Measurements from ENCODE around the gene PKHD1. TPM values are rescaled to one million over a fixed set of nuclear protein-coding genes. Genes with fewer than 3 reads are reported as not detected.
"Not testable (repeated sequence)": the region's sequence is repeated elsewhere in the genome, so short reads cannot be mapped to it uniquely, and the experiment has no call there.

Gene PKHD1
- total RNA-seq, 1 experiment from 2014 or later, result not detected

GRCh38 chr6:51954681-51955080 lies 132.7 kb downstream of the PKHD1 start:
- BruUV-seq (replicated peaks), result no TSS peak

DNA sequence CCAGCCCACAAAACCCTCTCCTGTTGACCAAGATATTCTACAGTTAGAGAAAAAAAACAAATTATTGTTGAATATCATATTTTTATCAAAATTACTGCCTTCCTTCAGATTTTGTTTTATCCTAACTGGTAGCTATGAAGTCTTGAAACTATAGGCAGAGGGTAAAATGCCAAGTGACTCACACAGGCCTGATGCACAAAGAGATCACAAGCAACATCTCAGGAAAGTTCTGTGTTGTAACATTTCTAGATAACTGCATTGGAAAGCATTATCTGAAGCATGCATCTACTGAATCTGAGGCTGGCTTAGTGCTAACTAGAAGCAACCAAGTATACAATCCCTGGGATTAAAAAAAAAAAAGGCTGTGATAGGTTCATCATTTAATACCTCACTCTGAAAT lies 134.2 kb downstream of the PKHD1 start:
- no peaks in the 10 kb centered on the region for H3K36me3 Mint-ChIP-seq (ENCODE audit: insufficient read depth, unreplicated experiment)

More at GRCh38 chr6:51954681-51955080, 132.7 kb downstream of the PKHD1 start:
- DNase-seq (ENCODE audit: unreplicated experiment), result no peak
- Mint-ChIP-seq H3K4me1 (ENCODE audit: insufficient read depth, unreplicated experiment) (no peaks in the 10 kb centered on the region), H3K27me3 (ENCODE audit: insufficient read depth, unreplicated experiment) (peaks cover 3% of the 10 kb centered on the region), H3K27ac (ENCODE audit: low read depth, unreplicated experiment) (no peak overlapping the region), H3K9me3 (ENCODE audit: unreplicated experiment) (no peaks in the 10 kb centered on the region), H3K4me3 (ENCODE audit: unreplicated experiment) (no peak overlapping the region), H3K36me3 (ENCODE audit: insufficient read depth, unreplicated experiment) (no peaks in the 10 kb centered on the region)
- intact Hi-C loops (cut with micrococcal nuclease), result no loop called here
- TF ChIP-seq CTCF (IDR thresholded peaks at IDR 0.05; ENCODE audit: unreplicated experiment), result no peak
- ChIA-PET POLR2A (no interaction called here), CTCF (interaction anchor here (0.6 to 1.8 kb wide), 4 partner anchors 9 to 939 kb away, joined by 3 to 12 read pairs (median 3); no protein-coding TSS in a partner anchor)

DNA sequence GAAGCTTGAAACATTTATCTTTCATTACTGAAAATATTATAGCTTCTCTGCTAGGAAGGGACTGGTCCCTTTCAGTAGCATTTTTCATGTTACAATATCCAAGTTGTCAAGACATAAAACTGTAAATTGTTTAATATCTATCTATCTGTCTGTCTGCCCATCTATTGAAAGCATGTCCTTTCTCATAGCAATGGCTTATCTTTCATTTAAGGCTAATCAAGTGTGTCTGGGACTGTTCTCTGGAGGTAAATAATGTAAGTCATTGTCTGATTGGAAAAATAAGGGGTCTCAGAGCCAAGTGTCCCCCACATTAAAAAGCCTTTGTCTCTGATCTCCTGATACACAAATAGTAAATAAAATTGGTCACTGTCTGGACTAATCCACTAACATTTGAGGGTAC lies 135.5 kb downstream of the PKHD1 start:
- ChIA-PET CTCF (interaction anchor here (0.7 to 0.9 kb wide), 2 partner anchors 28 to 389 kb away, joined by 3 to 4 read pairs; no protein-coding TSS in a partner anchor), POLR2A (interaction anchor here (0.8 to 0.9 kb wide), 2 partner anchors 87 to 90 kb away, joined by 3 read pairs; no protein-coding TSS in a partner anchor)
- intact Hi-C loops (cut with micrococcal nuclease), result no loop called here
- Mint-ChIP-seq H3K36me3 (ENCODE audit: insufficient read depth, unreplicated experiment) (no peaks in the 10 kb centered on the region), H3K27me3 (ENCODE audit: insufficient read depth, unreplicated experiment) (no peaks in the 10 kb centered on the region), H3K4me1 (ENCODE audit: insufficient read depth, unreplicated experiment) (no peaks in the 10 kb centered on the region), H3K27ac (ENCODE audit: low read depth, unreplicated experiment) (no peak overlapping the region), H3K4me3 (ENCODE audit: unreplicated experiment) (no peak overlapping the region), H3K9me3 (ENCODE audit: unreplicated experiment) (no peaks in the 10 kb centered on the region)
- no peak for TF ChIP-seq CTCF (IDR thresholded peaks at IDR 0.05; ENCODE audit: unreplicated experiment)
- BruUV-seq (replicated peaks), result no TSS peak
- DNase-seq (ENCODE audit: unreplicated experiment), result no peak

More for the DNA sequence above, 134.2 kb downstream of the PKHD1 start:
- CTCF ChIA-PET, result interaction anchor here (0.9 to 1.1 kb wide), 2 partner anchors 30 to 411 kb away, joined by 3 read pairs; no protein-coding TSS in a partner anchor
- no TSS peak for BruUV-seq (replicated peaks)
- POLR2A ChIA-PET, result interaction anchor here (0.6 kb wide), 1 partner anchor 909 kb away, joined by 3 read pairs; no protein-coding TSS in a partner anchor
- DNase-seq (ENCODE audit: unreplicated experiment), result no peak
- no peak overlapping the region for H3K4me3 Mint-ChIP-seq (ENCODE audit: unreplicated experiment)
- no peaks in the 10 kb centered on the region for H3K9me3 Mint-ChIP-seq (ENCODE audit: unreplicated experiment)
- intact Hi-C loops (cut with micrococcal nuclease), result no loop called here
- no peaks in the 10 kb centered on the region for H3K27me3 Mint-ChIP-seq (ENCODE audit: insufficient read depth, unreplicated experiment)
- no peaks in the 10 kb centered on the region for H3K4me1 Mint-ChIP-seq (ENCODE audit: insufficient read depth, unreplicated experiment)
- H3K27ac Mint-ChIP-seq (ENCODE audit: low read depth, unreplicated experiment), result no peak overlapping the region
- TF ChIP-seq CTCF (IDR thresholded peaks at IDR 0.05; ENCODE audit: unreplicated experiment), result no peak

GRCh38 chr6:51949526-51949925 lies 137.9 kb downstream of the PKHD1 start:
- Mint-ChIP-seq H3K27me3 (ENCODE audit: insufficient read depth, unreplicated experiment) (no peaks in the 10 kb centered on the region), H3K9me3 (ENCODE audit: unreplicated experiment) (no peaks in the 10 kb centered on the region), H3K4me3 (ENCODE audit: unreplicated experiment) (no peak overlapping the region), H3K27ac (ENCODE audit: low read depth, unreplicated experiment) (no peak overlapping the region), H3K4me1 (ENCODE audit: insufficient read depth, unreplicated experiment) (no peaks in the 10 kb centered on the region), H3K36me3 (ENCODE audit: insufficient read depth, unreplicated experiment) (no peaks in the 10 kb centered on the region)
- ChIA-PET POLR2A (no interaction called here), CTCF (interaction anchor here (0.8 to 1.6 kb wide), 4 partner anchors 10 to 15 kb away, joined by 3 to 5 read pairs (median 4); no protein-coding TSS in a partner anchor)
- no peak for TF ChIP-seq CTCF (IDR thresholded peaks at IDR 0.05; ENCODE audit: unreplicated experiment)
- DNase-seq (ENCODE audit: unreplicated experiment), result no peak
- no TSS peak for BruUV-seq (replicated peaks)
- intact Hi-C loops (cut with micrococcal nuclease), result no loop called here

- H3K27ac Mint-ChIP-seq (ENCODE audit: low read depth, unreplicated experiment); intact Hi-C loops (cut with micrococcal nuclease); DNase-seq (ENCODE audit: unreplicated experiment); H3K36me3 Mint-ChIP-seq (ENCODE audit: insufficient read depth, unreplicated experiment); H3K9me3 Mint-ChIP-seq (ENCODE audit: unreplicated experiment); BruUV-seq (replicated peaks); H3K27me3 Mint-ChIP-seq (ENCODE audit: insufficient read depth, unreplicated experiment); H3K4me1 Mint-ChIP-seq (ENCODE audit: insufficient read depth, unreplicated experiment); POLR2A ChIA-PET; CTCF ChIA-PET; H3K4me3 Mint-ChIP-seq (ENCODE audit: unreplicated experiment): not testable (repeated sequence)
Observed at GRCh38 chr6:51939695-51940094, 147.7 kb downstream of the PKHD1 start.

Measured in MCF 10A (cell line).